SK-N-SH treated with all-trans-retinoic acid at 6 μM for 48 hours (cell line): Measurements from ENCODE around the gene LIPK.

Experiments
- ATAC-seq: fragments of 200-7000 bp; cut with Tn5 transposase; 3 replicates; pipeline ENCODE4 v1.9.1; 2020; ENCODE audit warnings: mild to moderate bottlenecking, moderate library complexity
- ARNTL ChIP-seq: fragments of 450-650 bp; formaldehyde crosslinking; IDR thresholded peaks from 2 replicates; pipeline ENCODE4 v1.5.0; 2020; ENCODE audit warnings: low read depth, mild to moderate bottlenecking, moderate library complexity, borderline replicate concordance
- BACH2 ChIP-seq: fragments of 250-450 bp; sonication (Bioruptor Pico); IDR thresholded peaks from 2 replicates; pipeline ENCODE4 v1.9.0; 2021; ENCODE audit warnings: mild to moderate bottlenecking, borderline replicate concordance
- CSDC2 ChIP-seq: fragments of 250-450 bp; sonication (Bioruptor Pico); IDR thresholded peaks from 2 replicates; pipeline ENCODE4 v1.5.0; 2020; ENCODE audit warnings: mild to moderate bottlenecking, moderate library complexity
- CSRNP3 ChIP-seq: fragments of 250-450 bp; sonication (Bioruptor Pico); IDR thresholded peaks from 2 replicates; pipeline ENCODE4 v1.5.1; 2021; ENCODE audit warnings: mild to moderate bottlenecking, moderate library complexity
- ESRRG ChIP-seq: fragments of 250-450 bp; sonication (Bioruptor Pico); IDR thresholded peaks from 2 replicates; pipeline ENCODE4 v1.6.1; 2021; ENCODE audit warnings: mild to moderate bottlenecking
- GLIS3 ChIP-seq: fragments of 250-450 bp; sonication (Bioruptor Pico); IDR thresholded peaks from 2 replicates; pipeline ENCODE4 v1.5.0; 2020; ENCODE audit warnings: mild to moderate bottlenecking, moderate library complexity
- ISL1 ChIP-seq: fragments of 250-450 bp; sonication (Bioruptor Pico); IDR thresholded peaks from 2 replicates; pipeline ENCODE4 v2.1.2; 2022; ENCODE audit warnings: mild to moderate bottlenecking, moderate library complexity
- PATZ1 ChIP-seq: fragments of 250-450 bp; sonication (Bioruptor Pico); IDR thresholded peaks from 2 replicates; pipeline ENCODE4 v1.8.0; 2020; ENCODE audit warnings: mild to moderate bottlenecking, moderate library complexity, borderline replicate concordance
- POU6F1 ChIP-seq: fragments of 250-450 bp; sonication (Bioruptor Pico); IDR thresholded peaks from 2 replicates; pipeline ENCODE4 v1.8.0; 2021; ENCODE audit warnings: low read depth, mild to moderate bottlenecking, moderate library complexity, borderline replicate concordance
- SNAI2 ChIP-seq: fragments of 250-450 bp; sonication (Bioruptor Pico); IDR thresholded peaks from 2 replicates; pipeline ENCODE4 v1.5.0; 2020; ENCODE audit warnings: mild to moderate bottlenecking, moderate library complexity
- TCF4 ChIP-seq: fragments of 250-450 bp; sonication (Bioruptor Pico); IDR thresholded peaks from 2 replicates; pipeline ENCODE4 v1.8.0; 2021; ENCODE audit warnings: mild to moderate bottlenecking, moderate library complexity, borderline replicate concordance
- TSHZ2 ChIP-seq: fragments of 250-450 bp; sonication (Bioruptor Pico); IDR thresholded peaks from 2 replicates; pipeline ENCODE4 v1.5.0; 2020; ENCODE audit warnings: mild to moderate bottlenecking, moderate library complexity
- ZC3H10 ChIP-seq: fragments of 250-450 bp; sonication (Bioruptor Pico); IDR thresholded peaks from 2 replicates; pipeline ENCODE4 v1.5.1; 2021; ENCODE audit warnings: mild to moderate bottlenecking, moderate library complexity
- ZFP3 ChIP-seq: fragments of 250-450 bp; sonication (Bioruptor Pico); IDR thresholded peaks from 2 replicates; pipeline ENCODE4 v1.5.0; 2020; ENCODE audit warnings: mild to moderate bottlenecking, moderate library complexity
- ZFP30 ChIP-seq: fragments of 450-650 bp; formaldehyde crosslinking; IDR thresholded peaks from 2 replicates; pipeline ENCODE4 v1.5.0; 2022; ENCODE audit warnings: mild to moderate bottlenecking, moderate library complexity
- ZNF565 ChIP-seq: fragments of 450-650 bp; formaldehyde crosslinking; conservative IDR thresholded peaks from 2 replicates; pipeline ENCODE4 v1.5.0; 2020; ENCODE audit warnings: low read depth, mild to moderate bottlenecking, moderate library complexity
- ZNF70 ChIP-seq: fragments of 450-650 bp; formaldehyde crosslinking; IDR thresholded peaks from 2 replicates; pipeline ENCODE4 v1.5.0; 2020; ENCODE audit warnings: mild to moderate bottlenecking, moderate library complexity
- ZNF8 ChIP-seq: fragments of 450-650 bp; formaldehyde crosslinking; IDR thresholded peaks from 2 replicates; pipeline ENCODE4 v1.5.0; 2020; ENCODE audit warnings: mild to moderate bottlenecking, moderate library complexity

Gene LIPK

GRCh38 chr10:88759366-88760101, 53.5 kb downstream of the LIPK start, which contains the start of gene LIPN:
LIPN (plus strand) TSS chr10:88760020; CDS start chr10:88761406, 1,386 bp downstream.
- no peak for ATAC-seq
- TF ChIP-seq ZNF8 (CRISPR knock-in tag), result no peak
- TF ChIP-seq ZNF565, result no peak
- TF ChIP-seq PATZ1 (CRISPR knock-in tag), result no peak
- no peak for TF ChIP-seq ISL1 (CRISPR knock-in tag)
- TF ChIP-seq ZFP30 (CRISPR knock-in tag), result no peak

GRCh38 chr10:88762906-88763305, 56.9 kb downstream of the LIPK start:
- ATAC-seq, result no peak
- TF ChIP-seq ZNF8 (CRISPR knock-in tag), result no peak
- TF ChIP-seq ZNF70 (CRISPR knock-in tag), result no peak
- TF ChIP-seq ISL1 (CRISPR knock-in tag), result no peak
- no peak for TF ChIP-seq ESRRG (CRISPR knock-in tag)
- no peak for TF ChIP-seq SNAI2 (CRISPR knock-in tag)
- TF ChIP-seq BACH2 (CRISPR knock-in tag), result no peak
- TF ChIP-seq ZNF565, result no peak
- no peak for TF ChIP-seq GLIS3 (CRISPR knock-in tag)
- TF ChIP-seq ZFP30 (CRISPR knock-in tag), result no peak
- TF ChIP-seq CSDC2, result no peak
- TF ChIP-seq PATZ1 (CRISPR knock-in tag), result no peak
- TF ChIP-seq TCF4, result no peak
- TF ChIP-seq ZC3H10 (CRISPR knock-in tag), result no peak

GRCh38 chr10:88763441-88763840, 57.4 kb downstream of the LIPK start:
- ATAC-seq, result no peak
- TF ChIP-seq PATZ1 (CRISPR knock-in tag) (no peak), GLIS3 (CRISPR knock-in tag) (no peak), ZFP30 (CRISPR knock-in tag) (no peak), ZNF565 (no peak), ZFP3 (no peak), CSRNP3 (CRISPR knock-in tag) (no peak), ZNF8 (CRISPR knock-in tag) (no peak), ARNTL (CRISPR knock-in tag) (no peak), SNAI2 (CRISPR knock-in tag) (no peak), TSHZ2 (CRISPR knock-in tag) (no peak), ZNF70 (CRISPR knock-in tag) (no peak), POU6F1 (CRISPR knock-in tag) (no peak)
- TF ChIP-seq, all 23 proteins: peak for 0
